Urinary bladder (tissue), 2 donors: ENCODE results near the gene LMNTD1. TPM values are rescaled to one million over a fixed set of nuclear protein-coding genes. Genes with fewer than 3 reads are reported as not detected.

ENCODE experiments used
- polyA plus RNA-seq: library from polyadenylated mRNA; stranded (reverse); fragments of 200-250 nt; gene quantifications from one replicate; pipeline ENCODE4 v1.2.3, GENCODE V29; 2013
- small RNA-seq: library from RNA; depleted of rRNA; stranded (forward); fragments of <200 nt; gene quantifications from one replicate; pipeline ENCODE3, GENCODE V24; 2014
- total RNA-seq: library from RNA; depleted of rRNA; stranded (reverse); fragments of >200 nt; gene quantifications from one replicate; pipeline ENCODE4 v1.2.3, GENCODE V29; 2014
- donor health status: healthy.

LMNTD1 gene
- total and polyA plus RNA-seq, 2 donors: 0.11 to 2.3 TPM

Small RNAs within 50 kb of the gene (small RNA-seq; reads per million reads assigned to genes)
- not detected for gene TUBB4BP1
